Heart left ventricle (tissue), 16 donors: Measurements from ENCODE around the gene PNPLA2. TPM values are rescaled to one million over a fixed set of nuclear protein-coding genes. Genes with fewer than 3 reads are reported as not detected.
A peak's percentile ranks its signal among the peaks of the same experiment; 100 is the strongest.

Experiments
- ATAC-seq, 4 donors: fragments of 200-7000 bp; cut with Tn5 transposase; one replicate each; pipeline ENCODE4 v1.9.1; 2020 to 2022; ENCODE audit warnings: moderate library complexity in 4 of 4, mild to moderate bottlenecking in 3 of 4, moderate number of reproducible peaks in 1 of 4
- DNase-seq, 5 donors: peaks; one replicate each; pipeline ENCODE4 v3.0.0-alpha.2; 2020
- H3K27ac ChIP-seq, 12 donors: fragments of 200-600 bp; sonication (generic) in 4 of 12; one replicate each; pipeline versions ENCODE4 v1.5.0 to v1.8.0; 2016 to 2022; ENCODE audit warnings: mild to moderate bottlenecking in 2 of 12
- H3K27me3 ChIP-seq, 9 donors: fragments of 200-600 bp; sonication (generic) in 2 of 9; one replicate each; pipeline versions ENCODE4 v1.5.1 to v1.8.0; 2016 to 2022; ENCODE audit warnings: mild to moderate bottlenecking in 3 of 9
- H3K36me3 ChIP-seq, 9 donors: fragments of 200-600 bp; sonication (generic) in 2 of 9; one replicate each; pipeline versions ENCODE4 v1.5.0 to v1.8.0; 2018 to 2022; ENCODE audit warnings: mild to moderate bottlenecking in 2 of 9
- H3K4me1 ChIP-seq, 12 donors: fragments of 200-600 bp; sonication (generic) in 4 of 12; one replicate each; pipeline versions ENCODE4 v1.5.0 to v1.8.0; 2016 to 2022; ENCODE audit warnings: mild to moderate bottlenecking in 3 of 12
- H3K4me3 ChIP-seq, 12 donors: fragments of 200-600 bp; sonication (generic) in 4 of 12; one replicate each; pipeline versions ENCODE4 v1.5.0 to v1.8.0; 2017 to 2022; ENCODE audit warnings: mild to moderate bottlenecking in 9 of 12, moderate library complexity in 4 of 12
- H3K9me3 ChIP-seq, 12 donors: fragments of 200-600 bp; sonication (generic) in 4 of 12; one replicate each; pipeline versions ENCODE4 v1.5.0 to v1.8.0; 2016 to 2022; ENCODE audit warnings: mild to moderate bottlenecking in 1 of 12
- CTCF ChIP-seq, 12 donors: fragments of 200-600 bp; sonication (generic) in 4 of 12; IDR thresholded peaks; one replicate each; pipeline versions ENCODE4 v1.5.0 to v1.8.0; 2018 to 2022; ENCODE audit warnings: antibody characterized with exemption in 12 of 12, mild to moderate bottlenecking in 5 of 12
- POLR2A ChIP-seq, 2 donors: fragments of 450-650 bp; IDR thresholded peaks; one replicate each; pipeline ENCODE4 v1.6.1; 2017; ENCODE audit warnings: antibody characterized with exemption in 2 of 2, mild to moderate bottlenecking in 2 of 2, moderate library complexity in 2 of 2
- WGBS, 4 donors: extraction: QIAGEN DNeasy Blood & Tissue Kit in 2 of 4; methylation state at CpG; one replicate each; pipeline versions ENCODE4 v1.1.5 to v1.1.7; 2013 to 2018; 5-methylcytosine and 5-hydroxymethylcytosine counted together
- intact Hi-C, 10 donors: fragments of 100-400 bp; cut with DNase I; formaldehyde crosslinking; loops; one replicate each; pipeline versions ENCODE4 v1.11.1 to v1.14.2; 2022
- polyA plus RNA-seq, 2 donors: library from polyadenylated mRNA; stranded (reverse); fragments of 200-250 nt; gene quantifications; one replicate each; pipeline ENCODE4 v1.2.3, GENCODE V29; 2013
- total RNA-seq, 9 donors: library from RNA; depleted of rRNA in 2 of 9; stranded (reverse); fragments of >200 nt in 2 of 9; fragmentation: NEBNext Ultra II Directional in 3 of 9; extraction: Animal tissue kit (Norgen Biotek cat#: 25700) in 3 of 9; gene quantifications; one replicate each; pipeline versions ENCODE4 v1.1.0 to v1.2.4, GENCODE V29; 2016 to 2023
- donor health status: ischemic (EF 13 %, LVEDD 7.1; RV severe dilation, severe dysfunction).
- donor health status: healthy with polysubstance abuse.
- donor health status: DM: no; HTN: yes; CAD: no.
- donor health status: DM: no; HTN: no; CAD: no.
- donor health status: ischemic (EF 25% LVEDD 6.9; RV normal size, moderate dysfunction).
- donor health status: ischemic (EF 25% LVEDD 5.7; RV mildly dilated, moderate dysfunction).
- donor health status: healthy.
- donor health status: DM: yes; HTN: yes; CAD: no.
- donor health status: ischemic (EF 35%, LVEDD 5.7; RV mildly dilated, moderate dysfunction).
- donor health status: nonischemic (EF 11% LVEDD 7.7; RV severe dilation, severe dysfunction).
- donor health status: DM: yes; HTN: yes; CAD: no.
- donor health status: PGD.
- donor health status: ischemic (EF 29% LVEDD 5.4; RV normal size, mild dysfunction).
- donor health status: nonischemic (EF 23%, LVEDD 6.1; RV moderate dilation, normal function).

The PNPLA2 gene
- total and polyA plus RNA-seq, 11 donors = 112 to 348 (median 215) TPM

GRCh38 chr11:827897-828192, 9.1 kb downstream of the PNPLA2 start, which contains the start of gene CRACR2B:
Gene CRACR2B (plus strand): TSS chr11:827919. CDS start chr11:828608, 689 bp downstream.
- Histone ChIP-seq H3K4me1 (peaks cover 0 to 78% (median 61%) of the 10 kb centered on the region in 12 donors), H3K4me3 (peak within 1 kb of the TSS; percentile 39 to 69 (median 60)), H3K36me3 (peaks cover 0 to 29% (median 24%) of the 10 kb centered on the region in 9 donors), H3K27ac (peak within 1 kb of the TSS; percentile 71 to 91 (median 83)), H3K9me3 (no peaks in the 10 kb centered on the region), H3K27me3 (peaks cover 0 to 39% (median 0%) of the 10 kb centered on the region in 9 donors)
- TF ChIP-seq CTCF (IDR thresholded peaks at IDR 0.05) = no peak
- no peak for TF ChIP-seq POLR2A (IDR thresholded peaks at IDR 0.05)
- intact Hi-C loops = no loop called here
- no peak for ATAC-seq
- 46 to 57% (median 50%) methylated on average over 5 of the region's 5 CpGs for WGBS, 4 donors
- no peak for DNase-seq

GRCh38 chr11:828506-829175, 9.9 kb downstream of the PNPLA2 start:
- Histone ChIP-seq H3K4me3 (peak overlapping the region; percentile 1 to 59 (median 50)), H3K27me3 (peaks cover 0 to 39% (median 0%) of the 10 kb centered on the region in 9 donors), H3K9me3 (no peaks in the 10 kb centered on the region), H3K36me3 (peaks cover 0 to 21% (median 18%) of the 10 kb centered on the region in 9 donors), H3K27ac (peak overlapping the region; percentile 71 to 91 (median 83)), H3K4me1 (peaks cover 0 to 77% (median 63%) of the 10 kb centered on the region in 12 donors)
- 54 to 67% (median 63%) methylated on average over 14 to 21 of the region's 21 CpGs for WGBS, 4 donors
- ATAC-seq (no peak), DNase-seq (no peak)
- TF ChIP-seq CTCF (IDR thresholded peaks at IDR 0.05) (no peak), POLR2A (IDR thresholded peaks at IDR 0.05) (no peak)
- intact Hi-C loops = no loop called here

- TF ChIP-seq CTCF (IDR thresholded peaks at IDR 0.05) (no peak), POLR2A (IDR thresholded peaks at IDR 0.05) (peak in 1 of 2 donors; percentile 26)
- ATAC-seq = peak in 2 of 4 donors; percentile 2 to 36
- Histone ChIP-seq H3K27me3 (peaks cover 0 to 39% (median 0%) of the 10 kb centered on the region in 9 donors), H3K4me3 (peak overlapping the region; percentile 1 to 59 (median 50)), H3K4me1 (peaks cover 6 to 83% (median 69%) of the 10 kb centered on the region in 12 donors), H3K36me3 (peaks cover 0 to 15% (median 12%) of the 10 kb centered on the region in 9 donors), H3K9me3 (no peaks in the 10 kb centered on the region), H3K27ac (peak overlapping the region; percentile 71 to 91 (median 83))
- 23 to 49% (median 31%) methylated on average over 23 to 40 of the region's 40 CpGs for WGBS, 4 donors
- peak in 3 of 5 donors; percentile 60 to 68 (median 67) for DNase-seq
- intact Hi-C loops = no loop called here
These were observed 10.6 kb downstream of the PNPLA2 start for GRCh38 chr11:829176-829846.

GRCh38 chr11:829847-830294, 11.2 kb downstream of the PNPLA2 start:
- ATAC-seq (no peak), DNase-seq (no peak)
- H3K4me3 ChIP-seq = peak overlapping the region in 11 of 12 donors; percentile 28 to 59 (median 50)
- H3K9me3 ChIP-seq = no peaks in the 10 kb centered on the region
- H3K27ac ChIP-seq = peak overlapping the region; percentile 71 to 91 (median 83)
- peaks cover 0 to 9% (median 6%) of the 10 kb centered on the region in 9 donors for H3K36me3 ChIP-seq
- TF ChIP-seq CTCF (IDR thresholded peaks at IDR 0.05) (no peak), POLR2A (IDR thresholded peaks at IDR 0.05) (peak in 1 of 2 donors; percentile 64)
- peaks cover 0 to 39% (median 0%) of the 10 kb centered on the region in 9 donors for H3K27me3 ChIP-seq
- intact Hi-C loops = no loop called here
- peaks cover 10 to 89% (median 75%) of the 10 kb centered on the region in 12 donors for H3K4me1 ChIP-seq
- 3 to 7% (median 5%) methylated on average over 15 to 39 of the region's 39 CpGs for WGBS, 4 donors
